NT2/D1 (cell line): ENCODE data around the gene FAM53B.

Experiments
- SUZ12 ChIP-seq: IDR thresholded peaks from 2 replicates; pipeline ENCODE4 v1.6.1; 2011; ENCODE audit not compliant: insufficient read length, insufficient read depth; ENCODE audit errors: extremely low read depth
- YY1 ChIP-seq: IDR thresholded peaks from 2 replicates; pipeline ENCODE4 v1.6.1; 2011; ENCODE audit not compliant: insufficient read length, insufficient read depth
- ZNF274 ChIP-seq: IDR thresholded peaks from 2 replicates; pipeline ENCODE4 v1.6.1; 2011; ENCODE audit warnings: mild to moderate bottlenecking, low read depth, low read length

DNA sequence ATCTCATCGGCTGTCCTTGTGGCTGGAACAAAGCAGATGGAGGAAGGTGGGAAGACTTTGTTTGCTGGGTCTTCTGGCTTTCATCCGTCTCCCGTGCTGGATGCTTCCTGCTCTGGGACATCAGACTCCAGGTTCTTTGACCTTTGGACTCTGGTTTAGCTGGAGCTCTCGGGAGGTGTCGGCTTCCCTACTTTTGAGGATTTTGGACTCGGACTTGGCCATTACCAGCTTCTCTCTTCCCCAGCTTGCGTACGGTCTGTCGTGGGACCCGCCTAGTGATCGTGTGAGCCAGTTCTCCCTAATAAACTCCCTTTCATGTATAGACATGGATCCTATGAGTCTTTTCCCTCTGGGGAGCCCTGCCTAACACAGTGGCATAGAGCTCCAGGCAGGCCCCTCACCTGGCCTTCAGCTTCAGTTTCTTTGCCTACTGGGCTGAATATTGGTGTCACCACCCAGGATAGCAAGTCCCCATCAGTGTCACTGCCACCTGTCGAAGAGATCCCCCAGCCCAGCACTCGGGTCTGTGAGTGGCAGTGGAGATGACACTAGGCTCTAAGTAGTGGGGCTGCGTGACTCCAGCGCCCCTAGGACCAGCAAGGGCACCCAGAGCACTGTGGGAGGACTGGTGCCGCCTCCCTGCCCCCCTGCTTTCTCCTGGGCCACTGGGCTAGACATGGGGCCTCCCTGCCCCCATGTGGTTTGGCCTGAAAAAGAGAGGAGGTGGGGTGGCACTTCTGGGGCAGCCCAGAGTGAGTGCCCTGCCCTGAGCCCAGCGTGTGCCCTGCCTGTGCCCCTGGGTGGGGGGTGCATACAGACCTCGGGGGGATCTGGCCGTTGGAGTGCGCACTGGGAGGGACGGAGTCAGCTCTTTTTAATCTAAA lies 147.0 kb downstream of the FAM53B start:
- TF ChIP-seq ZNF274, result no peak
- TF ChIP-seq YY1, result no peak
- no peak for TF ChIP-seq SUZ12
